CD14-positive monocyte (primary cell): ENCODE results near the gene LRRK1. TPM values are rescaled to one million over a fixed set of nuclear protein-coding genes. Genes with fewer than 3 reads are reported as not detected.

ENCODE experiments used
- DNase-seq, 3 donors: peaks; one replicate each; pipeline ENCODE4 v3.0.0-alpha.2; 2011 to 2022
- H2AFZ ChIP-seq: 2 replicates; pipeline ENCODE4 v1.6.0; 2012; ENCODE audit warnings: mild to moderate bottlenecking, low read depth, low read length, inconsistent platforms; ENCODE audit not compliant: insufficient read depth, poor library complexity, severe bottlenecking
- H3K27ac ChIP-seq, 2 donors: 1 replicate in 1 of 2; 2 replicates in 1 of 2; pipeline ENCODE4 v1.5.1; 2012 to 2013; ENCODE audit warnings: low read length in 2 of 2, control low read depth in 1 of 2, inconsistent platforms in 1 of 2, low read depth in 1 of 2, mild to moderate bottlenecking in 1 of 2
- H3K27me3 ChIP-seq, 2 donors: one replicate each; pipeline versions ENCODE4 v1.6.0 to v1.6.1; 2011 to 2013; ENCODE audit warnings: low read length in 2 of 2; ENCODE audit not compliant: control insufficient read depth in 2 of 2, insufficient read depth in 2 of 2
- H3K36me3 ChIP-seq, 2 donors: replicated peaks in 1 of 2; 1 replicate in 1 of 2; 2 replicates in 1 of 2; pipeline versions ENCODE4 v1.5.1 to v1.6.1; 2012 to 2013; ENCODE audit warnings: low read length in 2 of 2, control low read depth in 1 of 2, inconsistent platforms in 1 of 2, mild to moderate bottlenecking in 1 of 2; ENCODE audit not compliant: insufficient read depth in 2 of 2, control insufficient read depth in 1 of 2
- H3K4me1 ChIP-seq, 2 donors: 1 replicate in 1 of 2; 2 replicates in 1 of 2; pipeline versions ENCODE4 v1.5.1 to v1.6.1; 2012 to 2013; ENCODE audit warnings: low read length in 2 of 2, control low read depth in 1 of 2, inconsistent platforms in 1 of 2, mild to moderate bottlenecking in 1 of 2, moderate library complexity in 1 of 2; ENCODE audit not compliant: insufficient read depth in 2 of 2, control insufficient read depth in 1 of 2
- H3K4me2 ChIP-seq: replicated peaks from 2 replicates; pipeline ENCODE3; 2012; ENCODE audit warnings: low read length, moderate library complexity, mild to moderate bottlenecking; ENCODE audit not compliant: poor library complexity, severe bottlenecking; ENCODE audit errors: extremely low read depth
- H3K4me3 ChIP-seq, 3 experiments: fragments of 200-600 bp in 1 of 3; sonication (generic) in 1 of 3; replicated peaks in 1 of 3; 1 replicate in 2 of 3; 2 replicates in 1 of 3; pipeline ENCODE4 v1.5.1; 2011 to 2013; ENCODE audit warnings: low read length in 3 of 3, mild to moderate bottlenecking in 3 of 3, control low read depth in 2 of 3, low read depth in 2 of 3, inconsistent platforms in 1 of 3, moderate library complexity in 1 of 3
- H3K79me2 ChIP-seq: 2 replicates; pipeline ENCODE4 v1.6.0; 2012; ENCODE audit warnings: mild to moderate bottlenecking, control low read depth, inconsistent platforms, low read length, moderate library complexity; ENCODE audit not compliant: insufficient read depth
- H3K9ac ChIP-seq: 2 replicates; pipeline ENCODE4 v1.6.0; 2017; ENCODE audit warnings: low read length, mild to moderate bottlenecking; ENCODE audit not compliant: insufficient read depth, poor library complexity, severe bottlenecking
- H3K9me3 ChIP-seq, 2 donors: replicated peaks in 1 of 2; 1 replicate in 1 of 2; 2 replicates in 1 of 2; pipeline versions ENCODE4 v1.5.1 to v1.6.1; 2012 to 2013; ENCODE audit warnings: low read length in 2 of 2, control low read depth in 1 of 2; ENCODE audit not compliant: control insufficient read depth in 1 of 2, insufficient read depth in 1 of 2
- H4K20me1 ChIP-seq: 2 replicates; pipeline ENCODE4 v1.6.0; 2012; ENCODE audit warnings: mild to moderate bottlenecking, low read length, control low read depth, moderate library complexity; ENCODE audit not compliant: insufficient read depth
- H3K27ac Mint-ChIP-seq, 7 donors: one replicate each; pipeline ENCODE4 v1.8.0; 2020; ENCODE audit warnings: mild to moderate bottlenecking in 7 of 7, mixed read lengths in 7 of 7, moderate library complexity in 6 of 7, inconsistent platforms in 2 of 7
- H3K27me3 Mint-ChIP-seq, 3 donors: one replicate each; pipeline ENCODE4 v1.8.0; 2021 to 2022; ENCODE audit warnings: low read depth in 3 of 3, mild to moderate bottlenecking in 3 of 3, mixed read lengths in 3 of 3, moderate library complexity in 3 of 3, inconsistent platforms in 1 of 3
- H3K36me3 Mint-ChIP-seq, 2 donors: one replicate each; pipeline ENCODE4 v1.8.0; 2020; ENCODE audit warnings: mixed read lengths in 2 of 2, inconsistent platforms in 1 of 2, mild to moderate bottlenecking in 1 of 2
- H3K4me1 Mint-ChIP-seq: one replicate; pipeline ENCODE4 v1.8.0; 2020; ENCODE audit warnings: mild to moderate bottlenecking, mixed read lengths
- H3K4me3 Mint-ChIP-seq, 2 donors: one replicate each; pipeline ENCODE4 v1.8.0; 2020; ENCODE audit warnings: mild to moderate bottlenecking in 2 of 2, mixed read lengths in 2 of 2, moderate library complexity in 1 of 2
- H3K9me3 Mint-ChIP-seq, 7 donors: one replicate each; pipeline ENCODE4 v1.8.0; 2020 to 2022; ENCODE audit warnings: mixed read lengths in 7 of 7, mild to moderate bottlenecking in 6 of 7, moderate library complexity in 6 of 7, inconsistent platforms in 2 of 7
- CTCF ChIP-seq: fragments of 200-600 bp; IDR thresholded peaks from one replicate; pipeline ENCODE4 v1.8.0; 2022; ENCODE audit warnings: antibody characterized with exemption, mild to moderate bottlenecking
- WGBS: methylation state at CpG from one replicate; pipeline ENCODE4 v1.1.5; 2013; ENCODE audit warnings: missing lambda C conversion rate; ENCODE audit not compliant: insufficient coverage; 5-methylcytosine and 5-hydroxymethylcytosine counted together
- intact Hi-C, 2 donors: fragments of 100-400 bp; cut with micrococcal nuclease; formaldehyde crosslinking; loops; one replicate each; pipeline versions ENCODE4 v1.15.0 to v1.15.1; 2023
- polyA minus RNA-seq: library from RNA; depleted of rRNA, polyadenylated mRNA; stranded (reverse); fragments of >200 nt; gene quantifications from 2 replicates; pipeline ENCODE4 v1.2.3, GENCODE V29; 2012
- polyA plus RNA-seq, 3 donors: library from polyadenylated mRNA; depleted of rRNA in 1 of 3; unstranded in 2 of 3; stranded (reverse) in 1 of 3; fragments of 300-500 nt in 2 of 3; fragments of >200 nt in 1 of 3; fragmentation: Illumina TruSeq in 2 of 3; gene quantifications; 1 replicate in 2 of 3; 2 replicates in 1 of 3; pipeline ENCODE4 v1.2.3, GENCODE V29; 2012 to 2021
- total RNA-seq, 12 experiments: library from RNA in 1 of 12; stranded (reverse) in 1 of 12; fragments of 120-200 nt in 1 of 12; gene quantifications; one replicate each; pipeline ENCODE4 v1.2.4 and lab custom pipeline; 2013 to 2026; ENCODE audit warnings: mixed read lengths in 6 of 12, inconsistent platforms in 1 of 12

The LRRK1 gene
- total RNA-seq (2013): 12.7 TPM
- polyA plus RNA-seq (10 to 100 TPM in 1 of 3 donors, 1 to 10 TPM in 2; 1.7 to 18.9 (median 5.4) TPM), polyA minus RNA-seq (22.7 and 35.4 TPM in 2 replicates), total RNA-seq (lab: John Stamatoyannopoulos, UW) (13.7 to 77.1 (median 52.5) reads per million in 11 experiments)

GRCh38 chr15:100918690-100919480, at the start of gene LRRK1:
Gene LRRK1, plus strand, starts transcription at chr15:100919357. Its CDS starts 5,276 bp downstream, at chr15:100924633.
- Histone ChIP-seq H2AFZ (peak within 1 kb of the TSS; percentile 87), H3K4me2 (peak within 1 kb of the TSS; percentile 98), H3K4me1 (peaks cover 45 to 53% of the 10 kb centered on the region in 2 donors), H3K36me3 (peaks cover 2 to 7% of the 10 kb centered on the region in 2 donors), H4K20me1 (peaks cover 26% of the 10 kb centered on the region), H3K27ac (peak within 1 kb of the TSS; percentile 32 to 80), H3K9ac (peak within 1 kb of the TSS; percentile 80), H3K27me3 (no peaks in the 10 kb centered on the region), H3K9me3 (no peaks in the 10 kb centered on the region), H3K79me2 (peaks cover 38% of the 10 kb centered on the region), H3K4me3 (peak within 1 kb of the TSS; percentile 77 to 93 (median 83))
- intact Hi-C loops: loop anchor here (1.0 to 10.0 kb wide), 2 partner anchors 88 to 336 kb away; partner anchors contain the start of gene CHSY1 (in 1 of the 2)
- H3K9me3 Mint-ChIP-seq: peaks cover 0 to 3% (median 0%) of the 10 kb centered on the region in 7 donors
- no peak for TF ChIP-seq CTCF
- peaks cover 51% of the 10 kb centered on the region for H3K4me1 Mint-ChIP-seq
- H3K27ac Mint-ChIP-seq: peak within 1 kb of the TSS; percentile 18 to 90 (median 85)
- peak within 1 kb of the TSS; percentile 90 to 94 for H3K4me3 Mint-ChIP-seq
- peaks cover 14% of the 10 kb centered on the region in 2 donors for H3K36me3 Mint-ChIP-seq
- DNase-seq: peak; percentile 63 to 70 (median 70)
- H3K27me3 Mint-ChIP-seq: peaks cover 0 to 7% (median 2%) of the 10 kb centered on the region in 3 donors
- under 1% methylated on average over 82 of the region's 87 CpGs for WGBS

- no peaks in the 10 kb centered on the region for H4K20me1 ChIP-seq
- Mint-ChIP-seq H3K4me3 (no peak overlapping the region), H3K4me1 (peaks cover 5% of the 10 kb centered on the region), H3K9me3 (peaks cover 7 to 20% (median 11%) of the 10 kb centered on the region in 7 donors), H3K27me3 (peaks cover 31 to 36% (median 36%) of the 10 kb centered on the region in 3 donors), H3K36me3 (no peaks in the 10 kb centered on the region), H3K27ac (peak overlapping the region in 2 of 7 donors; percentile 44 to 46)
- peaks cover 17 to 37% of the 10 kb centered on the region in 2 donors for H3K27me3 ChIP-seq
- H3K79me2 ChIP-seq: no peaks in the 10 kb centered on the region
- peak; percentile 95 for TF ChIP-seq CTCF
- H3K9ac ChIP-seq: no peak overlapping the region
- no peak overlapping the region for H2AFZ ChIP-seq
- DNase-seq: peak; percentile 72 to 87 (median 86)
- no peak overlapping the region for H3K4me3 ChIP-seq
- intact Hi-C loops: loop anchor here (2.0 to 5.0 kb wide), 2 partner anchors 244 to 246 kb away; no protein-coding TSS in a partner anchor
- no peaks in the 10 kb centered on the region for H3K36me3 ChIP-seq
- no peak overlapping the region for H3K4me2 ChIP-seq
- H3K27ac ChIP-seq: no peak overlapping the region
- H3K9me3 ChIP-seq: peaks cover 10% of the 10 kb centered on the region in 2 donors
- WGBS: 0% methylated on average over 1 of the region's 2 CpGs
- no peaks in the 10 kb centered on the region for H3K4me1 ChIP-seq
Measured at GRCh38 chr15:100873029-100873677, 46.0 kb upstream of the LRRK1 start.
